Body of pancreas (tissue), 2 donors: Measurements from ENCODE around the gene ZNF862. TPM values are rescaled to one million over a fixed set of nuclear protein-coding genes. Genes with fewer than 3 reads are reported as not detected.

Source experiments
- small RNA-seq: library from RNA; depleted of rRNA; stranded (forward); fragments of <200 nt; gene quantifications from one replicate; pipeline ENCODE3, GENCODE V24; 2016
- total RNA-seq, 2 donors: library from RNA; depleted of rRNA; stranded (reverse); fragments of >200 nt; gene quantifications; one replicate each; pipeline ENCODE4 v1.1.0, GENCODE V29; 2016

The ZNF862 gene
- total RNA-seq, 2 donors from 2014 or later = 10.9 to 18.8 TPM

Small RNA genes lying within 50 kb of the gene (small RNA-seq; reads per million reads assigned to genes)
- not detected for gene AC093458.1

Other genes starting within 250 kb of the ZNF862 start
- 10 to 100 TPM in 1 of 2 donors, 1 to 10 TPM in 1; 9.9 to 13.2 TPM for gene ZNF467, start 64.8 kb upstream of the ZNF862 start, total RNA-seq
- 10 to 100 TPM; 24.1 TPM for gene ATP6V0E2, start 35.6 kb downstream of the ZNF862 start, total RNA-seq